ENCODE measurements around the gene LAMA1.

LAMA1 gene

DNA sequence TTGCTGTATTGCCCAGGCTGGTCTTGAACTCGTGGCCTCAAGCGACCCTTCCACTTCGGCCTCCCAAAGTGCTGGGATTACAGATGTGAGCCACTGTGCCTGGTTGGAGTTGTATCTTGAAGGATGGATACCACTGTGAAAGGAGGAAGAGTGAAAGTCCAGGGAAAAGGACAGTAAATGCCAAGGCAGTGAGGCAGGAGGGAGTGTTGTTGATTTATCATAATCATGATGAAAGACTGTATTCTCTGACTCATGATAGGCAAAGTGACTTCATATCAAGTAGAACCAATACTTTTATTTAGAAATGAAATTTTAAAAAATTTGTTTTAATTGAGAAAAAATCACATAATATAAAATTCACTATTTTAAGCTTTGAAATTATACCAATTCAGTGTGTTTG is 225.8 kb downstream of the LAMA1 start:
- in situ Hi-C loops (cut with MboI; ENCODE audit: low sequenced_read_pairs), result no loop called here

Data from HL-60/S4 treated with retinoic acid at 250 ng/mL for 4 days and 3 days (cell line).